ENCODE measurements around the gene PRKAG2.

- TF ChIP-seq CTCF (conservative IDR thresholded peaks at IDR 0.05 in 1 of 2, IDR thresholded peaks at IDR 0.05 in 1 of 2; ENCODE audit: extremely low read depth in 1 of 2, insufficient read depth in 1 of 2, low read depth in 1 of 2, low read length in 2 of 2) (no peak), EZH2 (IDR thresholded peaks at IDR 0.05; ENCODE audit: borderline replicate concordance, low read length) (no peak)
Observed at GRCh38 chr7:151895008-151895630, 18.2 kb upstream of the PRKAG2 start.

All from mammary epithelial cell (primary cell).